NCI-H524 (cell line): ENCODE results near the gene ZSCAN16.
"Not testable (repeated sequence)": the region's sequence is repeated elsewhere in the genome, so short reads cannot be mapped to it uniquely, and the experiment has no call there.

ENCODE experiments used
- DNase-seq, 2 experiments: peaks; one replicate each; lab custom pipeline; 2025; lab: John Stamatoyannopoulos, UW

Gene ZSCAN16

DNA sequence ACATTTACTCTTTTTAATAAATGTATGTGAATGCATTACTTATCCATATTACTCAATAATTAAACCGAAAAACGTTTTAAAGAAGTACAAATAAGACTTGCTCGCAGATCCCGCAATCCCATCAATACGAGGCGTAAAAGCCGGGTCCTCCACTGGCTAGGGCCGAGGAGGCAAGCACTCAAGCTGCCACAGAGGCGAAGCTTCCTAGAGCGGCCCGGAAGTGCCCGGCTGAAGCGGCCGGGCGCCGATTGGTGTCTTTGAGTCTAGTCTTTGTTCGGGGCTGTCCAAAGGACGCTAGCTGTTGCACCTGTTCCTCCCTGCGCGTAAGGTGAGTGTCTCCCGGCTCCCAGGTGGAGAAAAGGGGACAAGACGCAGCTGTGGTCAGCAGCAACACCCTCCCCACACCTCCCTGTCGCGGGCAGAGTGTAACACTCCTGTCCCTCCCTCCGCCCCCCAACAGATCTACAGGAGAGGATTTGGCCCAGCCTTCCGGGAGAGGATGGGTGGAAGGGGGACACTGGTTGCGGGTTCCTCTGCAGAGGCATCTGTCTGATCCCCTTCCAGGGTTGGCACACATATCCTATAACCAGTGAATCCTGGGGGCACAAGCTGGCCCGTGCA is at the start of gene ZSCAN16:
Gene ZSCAN16, plus strand, starts transcription at position 260 of the 621 bp plus-strand sequence. CDS start 835 bp downstream, outside the sequence.
- DNase-seq = peak; percentile 59 to 84

DNA sequence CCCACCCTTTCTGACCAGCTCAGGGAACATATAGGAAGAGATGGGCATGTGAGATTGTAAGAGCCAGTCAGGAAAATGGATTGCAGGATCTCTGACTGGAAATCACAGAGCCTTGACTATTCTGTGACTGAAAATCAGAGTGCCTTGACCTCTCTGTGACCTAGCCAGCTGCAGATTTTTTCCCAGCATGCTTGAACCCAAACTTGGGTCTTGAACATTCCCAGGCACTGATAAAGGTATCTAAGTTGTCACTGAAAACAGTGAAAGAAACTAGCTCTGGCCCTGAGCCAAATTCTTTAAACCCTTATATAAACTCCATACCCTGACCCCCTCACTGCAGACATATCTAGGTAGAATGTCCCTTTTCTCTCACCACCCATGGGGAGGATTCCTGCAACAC is 46.4 kb upstream of the ZSCAN16 start:
- DNase-seq = no peak

DNA sequence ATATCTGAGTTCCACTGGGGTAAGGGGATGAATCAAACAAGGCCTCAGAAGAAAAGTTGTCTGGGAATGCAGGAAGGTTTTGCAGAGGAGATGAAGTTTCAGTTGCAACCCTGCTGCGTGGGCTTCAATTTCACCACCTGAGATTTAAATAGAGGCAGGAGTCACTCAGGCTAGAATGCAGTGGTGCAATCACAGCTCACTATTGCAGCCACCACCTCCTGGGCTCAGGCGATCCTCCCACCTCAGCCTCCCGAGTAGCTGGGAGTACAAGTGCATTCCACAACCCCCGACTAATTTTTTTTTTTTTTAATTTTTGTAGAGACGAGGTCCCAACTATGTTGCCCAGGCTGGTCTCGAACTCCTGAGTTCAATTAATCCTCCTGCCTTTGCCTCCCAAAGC is 45.6 kb upstream of the ZSCAN16 start:
- no peak for DNase-seq

DNA sequence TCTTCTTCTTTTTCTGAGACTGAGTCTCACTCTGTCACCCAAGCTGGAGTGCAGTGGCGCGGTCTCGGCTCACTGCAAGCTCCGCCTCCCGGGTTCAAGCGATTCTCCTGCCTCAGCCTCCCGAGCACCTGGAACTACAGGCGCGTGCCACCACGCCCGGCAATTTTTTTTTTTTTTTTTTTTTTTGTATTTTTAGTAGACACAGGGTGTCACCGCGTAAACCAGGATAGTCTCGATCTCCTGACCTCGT is 44.1 kb upstream of the ZSCAN16 start, which contains the start of gene ZNF165:
Gene ZNF165, plus strand, starts transcription at position 188 of the 250 bp plus-strand sequence. CDS start 4,913 bp downstream, outside the sequence.
- not testable (repeated sequence) for DNase-seq

DNA sequence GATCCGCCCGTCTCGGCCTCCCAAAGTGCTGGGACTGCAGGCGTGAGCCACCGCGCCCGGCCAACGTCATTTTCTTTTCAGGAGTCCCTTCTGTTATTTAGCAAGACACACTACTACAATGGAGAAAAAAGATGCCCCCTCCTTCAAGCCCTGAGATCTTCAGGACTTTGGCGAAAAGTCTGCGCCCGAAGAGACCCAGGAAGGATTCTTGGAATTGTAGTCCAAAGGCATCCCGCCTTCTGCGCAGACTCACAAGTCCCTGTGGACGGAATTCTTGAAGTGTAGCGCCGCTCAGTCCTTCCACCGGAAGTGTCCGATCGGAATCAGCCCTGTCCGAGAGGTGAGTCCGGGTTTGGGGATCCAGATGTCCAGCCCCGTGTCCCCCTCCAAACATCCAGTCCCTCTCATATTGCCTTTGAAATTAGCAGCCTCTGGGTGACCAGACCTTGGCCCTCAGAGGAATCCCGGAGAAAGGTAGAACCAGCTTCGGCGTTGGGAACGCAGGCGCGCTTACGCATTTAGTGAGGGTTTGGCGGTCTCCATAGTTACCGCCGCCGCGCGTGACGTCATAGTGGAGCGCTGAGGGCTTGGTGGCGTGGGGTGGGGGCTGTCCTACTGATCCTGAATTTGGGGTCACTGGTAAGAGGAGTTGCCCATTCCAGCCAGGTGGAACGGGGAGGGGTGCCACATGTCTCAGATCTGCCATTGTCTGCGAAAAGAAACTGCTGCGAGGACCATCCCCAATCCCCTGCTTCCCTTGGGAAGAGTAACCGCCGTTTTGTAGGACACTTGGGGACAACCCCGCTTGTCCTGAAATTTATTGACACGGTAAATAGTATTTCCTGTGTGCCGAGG is 43.6 kb upstream of the ZSCAN16 start:
- peak; percentile 95 for DNase-seq

DNA sequence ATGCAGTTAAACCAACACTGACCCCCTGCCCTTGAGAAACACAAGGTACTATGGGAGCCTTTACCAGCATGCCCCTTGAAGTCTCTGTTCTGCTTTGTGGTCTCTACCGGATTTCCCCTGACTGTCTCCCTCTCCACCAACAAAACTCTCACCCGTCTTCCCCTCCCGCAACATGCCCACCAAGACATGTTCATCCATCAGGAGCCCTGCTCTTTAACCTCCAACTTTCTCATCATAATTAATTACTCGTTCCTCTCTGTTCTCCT is 43.0 kb upstream of the ZSCAN16 start:
- peak in 1 of 2 experiments; percentile 38 for DNase-seq

DNA sequence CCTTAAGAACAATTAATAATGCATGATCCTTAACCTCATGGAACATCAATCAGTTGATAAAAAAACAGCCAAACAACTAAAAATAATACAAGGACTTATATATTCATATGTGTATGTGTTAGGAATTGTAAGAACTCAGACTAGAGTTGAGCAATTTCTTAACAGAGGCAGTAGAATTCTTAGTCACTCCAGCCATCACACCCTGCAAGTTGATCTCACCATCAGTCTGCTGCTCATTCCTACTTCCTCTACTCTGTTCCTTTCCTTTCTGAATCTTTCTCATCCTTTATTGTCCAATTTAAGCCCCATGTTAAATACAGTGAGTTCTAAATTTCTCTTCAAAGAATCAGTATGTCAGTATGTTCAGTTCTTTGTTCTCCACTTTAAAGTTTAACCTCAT is 41.5 kb upstream of the ZSCAN16 start:
- no peak for DNase-seq

DNA sequence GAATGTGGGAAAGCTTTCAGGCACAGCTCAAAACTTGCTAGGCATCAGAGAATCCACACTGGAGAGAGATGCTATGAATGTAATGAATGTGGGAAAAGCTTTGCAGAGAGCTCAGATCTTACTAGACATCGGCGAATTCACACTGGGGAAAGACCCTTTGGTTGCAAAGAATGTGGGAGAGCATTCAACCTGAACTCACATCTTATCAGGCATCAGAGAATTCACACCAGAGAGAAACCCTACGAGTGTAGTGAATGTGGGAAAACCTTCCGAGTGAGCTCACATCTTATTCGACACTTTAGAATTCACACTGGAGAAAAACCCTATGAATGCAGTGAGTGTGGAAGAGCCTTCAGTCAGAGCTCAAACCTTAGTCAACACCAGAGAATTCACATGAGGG is 35.4 kb upstream of the ZSCAN16 start:
- DNase-seq = no peak

DNA sequence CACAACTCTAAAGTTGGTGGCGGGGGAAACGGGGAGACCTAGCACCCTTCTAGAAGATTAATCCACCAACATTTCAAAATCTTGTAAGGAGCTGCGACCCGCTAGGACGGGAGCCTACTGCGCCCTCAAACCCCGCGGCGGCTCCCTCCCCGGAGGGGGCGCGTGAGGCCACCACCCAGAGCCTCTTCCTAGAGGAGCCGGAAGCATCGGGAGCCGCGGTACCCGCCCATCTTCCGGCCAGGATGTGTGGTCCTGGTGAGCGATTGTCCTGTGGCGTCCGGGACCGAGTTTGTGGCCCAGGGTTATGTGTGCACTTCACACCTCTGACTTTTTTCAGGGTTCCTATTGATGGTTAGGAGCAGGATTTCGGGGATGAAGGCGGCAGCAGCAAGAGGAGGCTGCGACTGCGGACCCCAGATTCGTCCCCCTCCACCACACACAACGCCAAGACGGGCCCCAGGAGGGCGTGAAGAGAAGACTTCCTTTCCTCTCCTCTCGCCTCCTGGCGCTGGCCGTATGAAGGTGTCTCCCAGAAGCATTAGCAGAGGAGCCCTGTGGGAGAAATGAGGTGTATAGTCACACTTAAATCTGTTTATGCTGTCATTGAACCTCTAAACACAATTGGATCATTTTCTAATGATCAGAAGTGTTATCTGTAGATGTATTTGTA is 33.4 kb upstream of the ZSCAN16 start:
- DNase-seq = no peak

DNA sequence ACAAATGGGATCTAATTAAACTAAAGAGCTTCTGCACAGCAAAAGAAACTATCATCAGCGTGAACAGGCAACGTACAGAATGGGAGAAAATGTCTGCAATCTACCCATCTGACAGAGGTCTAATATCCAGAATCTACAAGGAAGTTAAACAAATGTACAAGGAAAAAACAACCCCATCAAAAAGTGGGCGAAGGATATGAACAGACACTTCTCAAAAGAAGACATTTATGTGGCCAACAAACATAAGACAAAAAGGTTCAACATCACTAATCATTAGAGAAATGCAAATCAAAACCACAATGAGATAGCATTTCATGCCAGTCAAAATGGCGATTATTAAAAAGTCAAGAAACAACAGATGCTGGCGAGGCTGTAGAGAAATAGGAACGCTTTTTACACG is 22.2 kb upstream of the ZSCAN16 start:
- not testable (repeated sequence) for DNase-seq

DNA sequence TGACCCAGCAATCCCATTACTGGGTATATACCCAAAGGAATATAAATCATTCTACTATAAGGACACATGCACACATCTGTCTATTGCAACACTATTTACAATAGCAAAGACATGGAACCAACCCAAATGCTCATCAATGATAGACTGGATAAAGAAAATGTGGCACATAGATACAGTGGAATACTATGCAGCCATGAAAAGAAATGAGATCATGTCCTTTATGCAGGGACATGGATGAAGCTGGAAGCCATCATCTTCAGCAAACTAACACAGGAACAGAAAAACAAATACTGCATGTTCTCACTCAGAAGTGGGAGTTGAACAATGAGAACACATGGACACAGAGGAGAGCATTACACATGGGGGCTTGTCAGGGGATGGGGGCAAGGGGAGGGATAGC is 21.7 kb upstream of the ZSCAN16 start:
- not testable (repeated sequence) for DNase-seq

DNA sequence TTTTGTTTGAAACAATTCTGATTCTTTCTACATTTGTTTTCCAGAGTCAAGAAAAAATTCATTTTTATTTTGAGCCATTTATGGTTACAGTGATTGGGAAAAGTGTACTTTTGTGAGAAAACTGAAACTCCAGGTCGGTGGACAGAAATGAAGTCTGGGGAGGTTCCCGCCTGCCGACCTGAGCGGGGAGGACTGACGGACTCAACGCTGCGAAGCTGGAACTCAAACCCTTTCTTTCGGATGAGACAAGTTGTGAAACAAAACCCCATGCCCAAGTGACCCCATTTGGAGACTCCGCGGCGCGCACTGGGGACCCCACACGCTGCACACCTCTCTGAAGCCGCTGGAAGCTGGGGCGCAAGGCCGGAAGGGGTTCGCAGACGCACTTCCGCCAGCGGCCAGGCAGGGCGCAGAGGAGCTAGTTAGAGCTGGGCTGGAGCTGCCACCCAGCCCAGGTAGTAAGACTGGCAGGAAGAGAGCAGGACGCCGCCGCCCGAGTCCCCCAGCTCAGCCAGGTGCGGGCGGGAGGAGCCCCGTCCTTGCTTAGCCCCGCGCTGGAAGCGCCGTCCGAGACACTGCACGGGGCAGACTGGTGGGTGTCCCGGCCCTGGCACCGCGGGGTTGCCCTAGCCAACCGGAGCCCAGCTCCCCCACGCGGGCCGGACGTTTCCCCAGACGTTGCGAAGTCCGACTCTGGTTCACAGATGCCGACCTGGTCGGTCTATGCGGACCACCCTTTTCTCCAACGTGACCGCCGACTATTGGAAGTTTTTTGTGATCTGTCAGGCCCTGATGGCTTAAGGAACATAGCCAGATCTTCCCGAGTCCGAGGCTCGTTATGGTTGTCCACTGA is 19.8 kb upstream of the ZSCAN16 start:
- peak; percentile 66 to 77 for DNase-seq

DNA sequence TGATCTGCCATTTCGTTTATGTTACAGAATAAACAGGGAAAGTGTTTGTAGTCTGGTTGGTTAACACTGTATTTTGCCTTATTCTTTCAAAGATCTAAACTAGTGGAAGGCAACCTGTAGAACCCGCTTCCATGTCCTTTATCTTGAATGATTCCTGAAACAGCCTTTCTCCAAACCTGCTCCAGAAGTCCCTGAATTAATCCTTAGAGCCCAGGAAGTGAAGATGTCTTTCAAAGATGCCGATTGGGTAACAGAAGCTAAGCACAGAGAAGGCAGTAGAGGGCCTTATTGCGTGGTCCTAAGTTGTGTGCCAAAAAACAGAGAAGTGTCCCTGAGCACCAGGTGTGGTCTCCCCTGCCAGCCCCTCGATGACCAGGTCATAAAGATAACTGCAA is 19.2 kb upstream of the ZSCAN16 start:
- DNase-seq = peak in 1 of 2 experiments; percentile 42

DNA sequence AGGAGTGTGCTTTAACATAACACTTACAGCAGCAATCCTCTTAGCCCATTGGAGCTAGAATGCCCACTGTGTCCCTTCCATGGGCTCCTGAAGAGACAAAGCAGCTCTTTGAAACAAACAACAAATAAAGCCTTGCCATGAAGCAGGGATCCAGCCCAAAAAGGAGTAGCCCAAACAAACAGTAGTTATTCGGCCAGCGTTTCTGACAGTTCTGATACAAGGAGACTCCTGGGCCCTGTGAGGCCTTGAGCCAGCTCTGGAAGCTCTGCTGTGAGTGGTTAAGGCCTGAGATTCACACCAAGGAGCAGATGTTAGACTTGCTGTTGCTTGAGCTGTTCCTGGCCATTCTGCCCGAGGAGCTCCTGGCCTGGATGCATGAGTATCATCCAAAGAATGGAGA is 16.9 kb upstream of the ZSCAN16 start:
- no peak for DNase-seq

DNA sequence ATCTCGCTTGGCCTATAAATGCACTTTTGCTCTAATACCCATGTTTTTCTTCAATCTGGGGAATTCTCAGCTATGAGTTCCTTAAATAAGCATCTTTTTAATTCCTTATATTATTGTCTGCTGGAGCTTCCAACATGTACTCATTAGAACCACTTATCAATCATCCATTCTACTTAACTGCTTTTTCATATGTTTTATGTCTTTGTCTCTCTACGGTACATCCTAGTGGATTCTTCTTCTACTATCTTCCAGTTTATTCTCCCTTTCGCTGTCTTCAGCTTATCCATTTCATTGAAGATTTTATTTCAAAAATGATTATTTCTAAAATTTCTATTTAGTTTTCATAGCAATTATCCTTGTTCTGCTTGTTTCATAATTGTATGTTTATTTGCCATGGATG is 12.4 kb upstream of the ZSCAN16 start:
- no peak for DNase-seq

DNA sequence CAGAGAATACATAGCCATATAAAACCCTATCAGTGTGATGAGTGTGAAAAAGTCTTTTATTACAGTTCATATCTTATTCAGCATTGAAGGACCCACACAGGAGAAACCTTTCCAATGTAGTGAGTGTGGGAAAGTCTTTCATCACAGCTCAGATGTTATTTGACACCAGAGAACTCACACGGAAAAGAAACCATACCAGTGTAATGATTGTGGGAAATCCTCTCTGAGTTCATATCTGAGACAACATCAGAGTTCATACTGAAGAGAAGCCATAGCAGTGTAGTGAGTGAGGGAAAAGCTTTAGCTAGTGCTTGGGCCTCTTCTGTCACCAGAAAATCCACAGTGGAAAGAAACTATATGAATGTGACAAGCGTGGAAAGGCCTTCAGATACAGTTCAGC is 8.6 kb upstream of the ZSCAN16 start:
- no peak for DNase-seq

DNA sequence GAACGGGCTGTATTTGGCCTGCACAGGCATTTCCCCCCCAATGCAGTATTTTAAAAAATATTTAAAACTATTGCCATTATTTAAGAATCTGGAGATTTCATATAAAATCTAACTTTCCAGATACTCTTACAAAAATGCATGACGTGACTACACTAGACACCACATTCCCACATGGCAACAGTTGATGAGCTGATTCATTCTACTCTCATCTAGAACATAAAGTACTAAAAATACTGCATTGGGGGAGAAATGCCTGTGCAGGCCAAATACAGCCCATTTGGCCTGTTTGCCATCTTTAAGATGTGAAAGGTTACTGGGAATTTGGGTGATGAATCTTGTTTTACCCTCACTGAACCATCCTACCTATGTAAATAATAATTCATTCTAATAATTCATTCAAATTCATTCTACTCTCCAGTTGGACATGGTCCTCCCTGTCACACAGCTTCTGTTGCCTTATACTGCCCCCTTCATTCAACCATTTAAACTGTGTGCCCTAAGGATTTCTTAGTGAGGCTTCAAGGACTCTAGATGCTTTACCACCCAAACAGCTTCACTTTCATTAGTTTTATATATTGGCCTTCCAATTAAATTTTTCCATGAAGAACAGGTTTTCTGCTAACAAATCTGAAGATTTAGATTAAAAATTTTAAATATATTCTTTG is 6.9 kb upstream of the ZSCAN16 start:
- DNase-seq = no peak

DNA sequence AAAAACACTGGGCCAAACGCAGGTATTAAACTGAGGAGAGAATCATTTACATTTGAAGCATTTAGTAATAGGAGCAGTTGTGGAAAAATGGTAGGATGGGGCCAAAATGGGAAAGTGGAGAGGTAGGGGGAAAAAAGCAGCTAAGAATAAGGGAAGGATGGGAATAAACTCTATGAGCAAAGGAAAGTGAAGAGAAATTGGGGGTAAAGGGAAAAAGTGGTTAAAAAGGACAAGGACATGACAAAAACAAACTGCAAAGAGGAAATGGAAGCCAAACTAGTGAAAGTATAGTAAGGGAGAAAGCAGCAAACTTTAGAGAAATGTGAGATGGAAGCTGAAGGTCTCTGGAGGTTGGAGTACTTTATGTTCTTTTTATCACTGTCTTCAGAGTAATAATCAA is 6.2 kb upstream of the ZSCAN16 start:
- no peak for DNase-seq

DNA sequence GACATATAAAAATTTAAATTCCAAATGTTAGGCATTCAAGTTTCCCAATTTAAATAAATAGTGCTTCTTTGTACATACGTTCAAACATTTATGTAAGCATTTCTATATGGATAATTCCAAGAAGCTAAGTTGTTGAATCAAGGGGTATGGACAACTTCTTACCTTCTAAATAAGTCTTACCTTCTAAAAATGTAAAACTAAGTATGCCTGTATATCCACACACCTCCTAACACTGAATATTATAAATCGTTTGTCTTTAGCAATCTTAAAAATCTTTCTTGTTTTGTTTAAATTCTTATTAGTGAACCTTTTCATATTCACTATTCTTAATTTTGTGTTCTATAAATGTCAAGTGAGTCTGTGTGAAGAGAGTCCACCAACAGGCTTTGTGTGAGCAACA is 2.5 kb upstream of the ZSCAN16 start:
- DNase-seq = no peak

DNA sequence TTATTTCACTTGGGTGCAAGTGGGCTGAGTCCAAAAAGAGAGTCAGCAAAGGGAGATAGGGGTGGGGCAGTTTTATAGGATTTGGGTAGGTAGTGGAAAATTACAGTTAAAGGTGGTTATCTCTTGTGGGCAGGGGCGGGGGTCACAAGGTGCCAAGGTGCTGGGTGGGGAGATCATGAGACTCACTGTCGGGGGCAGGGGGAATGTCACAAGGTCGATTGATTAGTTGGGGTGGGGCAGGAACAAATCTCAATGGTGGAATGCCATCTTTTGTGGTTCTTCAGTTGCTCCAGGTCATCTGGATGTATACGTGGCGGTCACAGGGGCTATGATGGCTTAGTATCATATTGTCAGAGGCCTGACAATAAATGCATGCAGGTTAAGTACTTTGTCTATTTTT is 2.1 kb upstream of the ZSCAN16 start:
- DNase-seq = not testable (repeated sequence)

DNA sequence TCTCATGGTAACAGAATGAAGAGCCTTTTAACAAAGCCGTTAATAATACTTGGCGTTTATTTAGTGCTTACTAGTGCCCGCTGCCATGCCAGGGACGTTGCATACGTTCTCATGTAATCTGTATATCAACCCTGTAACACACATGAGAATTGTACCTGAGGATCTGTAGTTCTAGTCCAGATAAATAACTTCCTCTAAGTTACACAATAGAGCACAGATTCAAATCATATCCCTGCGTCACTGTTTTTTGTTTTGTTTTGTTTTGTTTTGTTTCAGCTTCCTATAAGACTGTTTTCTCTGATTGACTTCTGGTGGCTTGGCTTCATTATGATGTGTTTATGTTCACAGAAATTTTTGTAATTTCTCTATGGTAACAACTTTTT is 553 bp downstream of the ZSCAN16 start:
- no peak for DNase-seq

DNA sequence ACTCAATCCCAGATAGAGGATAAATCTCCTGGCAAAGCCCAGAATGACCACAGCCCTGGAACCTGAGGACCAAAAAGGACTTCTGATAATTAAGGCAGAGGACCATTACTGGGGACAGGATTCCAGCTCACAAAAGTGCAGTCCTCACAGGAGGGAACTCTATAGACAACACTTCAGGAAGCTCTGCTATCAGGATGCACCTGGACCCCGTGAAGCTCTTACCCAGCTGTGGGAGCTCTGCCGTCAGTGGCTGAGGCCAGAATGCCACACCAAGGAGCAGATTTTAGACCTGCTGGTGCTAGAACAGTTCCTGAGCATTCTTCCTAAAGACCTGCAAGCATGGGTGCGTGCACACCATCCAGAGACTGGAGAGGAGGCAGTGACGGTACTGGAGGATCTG is 992 bp downstream of the ZSCAN16 start:
- DNase-seq = no peak
